ENCODE measurements around the gene C20orf204.
"Not testable (repeated sequence)": the region's sequence is repeated elsewhere in the genome, so short reads cannot be mapped to it uniquely, and the experiment has no call there.

C20orf204 gene

DNA sequence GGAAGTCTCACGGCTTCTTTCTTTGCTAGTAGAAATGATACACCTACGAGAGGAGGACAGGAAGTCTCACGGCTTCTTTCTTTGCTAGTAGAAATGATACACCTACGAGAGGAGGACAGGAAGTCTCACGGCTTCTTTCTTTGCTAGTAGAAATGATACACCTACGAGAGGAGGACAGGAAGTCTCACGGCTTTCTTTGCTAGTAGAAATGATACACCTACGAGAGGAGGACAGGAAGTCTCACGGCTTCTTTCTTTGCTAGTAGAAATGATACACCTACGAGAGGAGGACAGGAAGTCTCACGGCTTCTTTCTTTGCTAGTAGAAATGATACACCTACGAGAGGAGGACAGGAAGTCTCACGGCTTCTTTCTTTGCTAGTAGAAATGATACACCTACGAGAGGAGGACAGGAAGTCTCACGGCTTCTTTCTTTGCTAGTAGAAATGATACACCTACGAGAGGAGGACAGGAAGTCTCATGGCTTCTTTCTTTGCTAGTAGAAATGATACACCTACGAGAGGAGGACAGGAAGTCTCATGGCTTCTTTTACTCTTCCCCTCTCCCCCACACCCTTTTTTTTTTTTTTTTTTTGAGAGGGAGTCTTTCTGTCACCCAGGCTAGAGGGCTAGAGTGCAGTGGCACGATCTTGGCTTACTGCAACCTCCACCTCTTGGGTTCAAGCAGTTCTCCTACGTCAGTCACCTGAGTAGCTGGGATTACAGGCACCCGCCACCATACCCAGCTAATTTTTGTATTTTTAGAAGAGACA is 23.4 kb upstream of the C20orf204 start:
- peaks cover 67% of the 10 kb centered on the region for H3K36me3 ChIP-seq (ENCODE audit: control insufficient read depth, insufficient read depth, low read length)
- not testable (repeated sequence) for DNase-seq; H3K27ac ChIP-seq (ENCODE audit: insufficient read depth, low read length, poor library complexity, severe bottlenecking); H3K4me3 ChIP-seq (ENCODE audit: insufficient read depth, low read depth, low read length, poor library complexity, severe bottlenecking); H3K27me3 ChIP-seq (replicated peaks; ENCODE audit: control insufficient read depth, insufficient read depth, low read length, poor library complexity, severe bottlenecking)
- peaks cover 27% of the 10 kb centered on the region for H3K4me1 ChIP-seq (ENCODE audit: control insufficient read depth, insufficient read depth, low read length, poor library complexity, severe bottlenecking)
- H3K9me3 ChIP-seq (ENCODE audit: control insufficient read depth, low read length), result peaks cover 20% of the 10 kb centered on the region

DNA sequence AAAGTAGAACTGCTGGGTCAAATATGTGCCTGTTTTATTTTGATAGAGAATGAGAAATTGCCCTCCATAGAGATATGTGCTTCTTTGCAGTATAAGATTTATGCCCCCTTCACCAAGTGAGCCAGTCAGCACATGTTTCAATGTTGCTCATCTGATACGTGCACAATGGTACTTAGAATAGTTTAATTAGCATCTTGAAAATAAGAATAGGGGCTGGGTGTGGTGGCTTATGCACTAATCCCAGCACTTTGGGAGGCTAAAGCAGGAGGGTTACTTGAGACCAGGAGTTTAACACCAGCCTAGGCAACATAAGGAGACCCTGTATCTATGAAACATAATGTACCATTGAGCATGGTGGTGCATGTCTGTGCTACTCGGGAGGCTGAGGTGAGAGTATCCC is 20.3 kb upstream of the C20orf204 start:
- Histone ChIP-seq H3K27me3 (replicated peaks; ENCODE audit: control insufficient read depth, insufficient read depth, low read length, poor library complexity, severe bottlenecking) (no peaks in the 10 kb centered on the region), H3K4me1 (ENCODE audit: control insufficient read depth, insufficient read depth, low read length, poor library complexity, severe bottlenecking) (peaks cover 17% of the 10 kb centered on the region), H3K36me3 (ENCODE audit: control insufficient read depth, insufficient read depth, low read length) (peaks cover 65% of the 10 kb centered on the region), H3K4me3 (ENCODE audit: insufficient read depth, low read depth, low read length, poor library complexity, severe bottlenecking) (no peak overlapping the region), H3K9me3 (ENCODE audit: control insufficient read depth, low read length) (peaks cover 7% of the 10 kb centered on the region), H3K27ac (ENCODE audit: insufficient read depth, low read length, poor library complexity, severe bottlenecking) (no peak overlapping the region)
- DNase-seq, result no peak

DNA sequence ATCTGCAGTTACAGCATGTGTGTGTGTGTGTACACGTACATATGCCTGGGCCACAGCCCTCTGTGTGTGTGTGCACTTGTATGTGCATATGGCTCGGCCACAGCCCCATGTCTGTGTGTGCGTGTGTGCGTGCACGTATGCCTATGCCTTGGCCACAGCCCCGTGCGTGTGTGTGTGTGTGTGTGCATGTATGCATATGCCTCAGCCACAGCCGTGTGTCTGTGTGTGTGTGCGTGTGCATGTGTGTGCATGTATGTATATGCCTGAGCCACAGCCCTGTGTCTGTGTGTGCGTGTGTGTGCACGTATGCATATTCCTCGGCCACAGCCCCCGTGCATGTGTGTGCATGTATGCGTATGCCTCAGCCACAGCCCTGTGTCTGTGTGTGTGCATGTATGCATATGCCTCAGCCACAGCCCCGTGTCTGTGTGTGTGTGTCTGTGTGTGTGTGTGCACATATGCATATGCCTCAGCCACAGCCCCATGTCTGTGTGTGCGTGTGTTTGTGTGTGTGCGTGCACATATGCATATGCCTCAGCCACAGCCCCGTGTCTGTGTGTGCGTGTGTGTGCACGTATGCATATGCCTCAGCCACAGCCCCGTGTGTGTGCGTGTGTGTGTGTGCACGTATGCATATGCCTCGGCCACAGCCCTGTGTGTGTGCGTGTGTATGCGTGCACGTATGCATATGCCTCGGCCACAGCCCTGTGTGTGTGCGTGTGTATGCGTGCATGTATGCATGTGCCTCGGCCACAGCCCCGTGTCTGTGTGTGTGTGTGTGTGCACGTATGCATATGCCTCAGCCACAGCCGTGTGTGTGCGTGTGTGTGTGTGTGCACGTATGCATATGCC is 14.6 kb upstream of the C20orf204 start:
- Histone ChIP-seq H3K4me3 (ENCODE audit: insufficient read depth, low read depth, low read length, poor library complexity, severe bottlenecking) (no peak overlapping the region), H3K4me1 (ENCODE audit: control insufficient read depth, insufficient read depth, low read length, poor library complexity, severe bottlenecking) (no peaks in the 10 kb centered on the region), H3K27ac (ENCODE audit: insufficient read depth, low read length, poor library complexity, severe bottlenecking) (no peak overlapping the region), H3K27me3 (replicated peaks; ENCODE audit: control insufficient read depth, insufficient read depth, low read length, poor library complexity, severe bottlenecking) (no peaks in the 10 kb centered on the region), H3K9me3 (ENCODE audit: control insufficient read depth, low read length) (no peaks in the 10 kb centered on the region), H3K36me3 (ENCODE audit: control insufficient read depth, insufficient read depth, low read length) (peaks cover 89% of the 10 kb centered on the region)
- DNase-seq, result no peak

DNA sequence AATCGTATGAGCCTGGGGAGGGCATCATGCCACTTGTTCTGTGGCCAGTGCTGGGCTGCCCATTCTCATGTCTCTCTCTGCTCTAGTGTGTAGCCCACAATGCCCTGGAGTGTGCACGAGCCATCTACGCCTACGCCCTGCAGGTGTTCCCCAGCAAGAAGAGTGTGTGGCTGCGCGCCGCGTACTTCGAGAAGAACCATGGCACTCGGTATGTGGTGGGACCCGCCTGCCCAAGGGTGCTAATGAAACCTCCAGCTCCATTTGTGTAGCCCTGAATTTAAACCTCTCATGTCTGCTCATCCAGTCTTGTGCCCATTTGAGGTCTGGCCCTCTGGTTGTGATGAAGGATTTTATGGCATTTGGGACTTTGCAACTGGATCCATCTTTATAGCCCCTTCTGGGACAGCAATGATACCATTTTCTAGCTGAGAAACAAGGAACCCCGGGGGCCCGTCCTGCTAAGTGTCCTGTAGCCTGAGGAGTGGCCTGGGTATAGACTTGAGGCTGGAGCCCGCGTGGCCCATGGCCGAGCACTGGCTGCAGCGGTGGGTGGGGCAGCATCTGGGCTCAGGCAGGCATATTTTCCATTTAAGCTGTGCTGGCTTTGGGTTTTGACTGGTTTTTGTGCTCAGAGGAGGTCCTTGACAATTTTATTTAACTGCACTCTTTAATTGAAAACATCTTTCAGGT is 13.2 kb upstream of the C20orf204 start:
- no peaks in the 10 kb centered on the region for H3K27me3 ChIP-seq (replicated peaks; ENCODE audit: control insufficient read depth, insufficient read depth, low read length, poor library complexity, severe bottlenecking)
- no peak overlapping the region for H3K4me3 ChIP-seq (ENCODE audit: insufficient read depth, low read depth, low read length, poor library complexity, severe bottlenecking)
- H3K9me3 ChIP-seq (ENCODE audit: control insufficient read depth, low read length), result no peaks in the 10 kb centered on the region
- no peak for DNase-seq
- H3K4me1 ChIP-seq (ENCODE audit: control insufficient read depth, insufficient read depth, low read length, poor library complexity, severe bottlenecking), result no peaks in the 10 kb centered on the region
- H3K27ac ChIP-seq (ENCODE audit: insufficient read depth, low read length, poor library complexity, severe bottlenecking), result no peak overlapping the region
- H3K36me3 ChIP-seq (ENCODE audit: control insufficient read depth, insufficient read depth, low read length), result peaks cover 93% of the 10 kb centered on the region

DNA sequence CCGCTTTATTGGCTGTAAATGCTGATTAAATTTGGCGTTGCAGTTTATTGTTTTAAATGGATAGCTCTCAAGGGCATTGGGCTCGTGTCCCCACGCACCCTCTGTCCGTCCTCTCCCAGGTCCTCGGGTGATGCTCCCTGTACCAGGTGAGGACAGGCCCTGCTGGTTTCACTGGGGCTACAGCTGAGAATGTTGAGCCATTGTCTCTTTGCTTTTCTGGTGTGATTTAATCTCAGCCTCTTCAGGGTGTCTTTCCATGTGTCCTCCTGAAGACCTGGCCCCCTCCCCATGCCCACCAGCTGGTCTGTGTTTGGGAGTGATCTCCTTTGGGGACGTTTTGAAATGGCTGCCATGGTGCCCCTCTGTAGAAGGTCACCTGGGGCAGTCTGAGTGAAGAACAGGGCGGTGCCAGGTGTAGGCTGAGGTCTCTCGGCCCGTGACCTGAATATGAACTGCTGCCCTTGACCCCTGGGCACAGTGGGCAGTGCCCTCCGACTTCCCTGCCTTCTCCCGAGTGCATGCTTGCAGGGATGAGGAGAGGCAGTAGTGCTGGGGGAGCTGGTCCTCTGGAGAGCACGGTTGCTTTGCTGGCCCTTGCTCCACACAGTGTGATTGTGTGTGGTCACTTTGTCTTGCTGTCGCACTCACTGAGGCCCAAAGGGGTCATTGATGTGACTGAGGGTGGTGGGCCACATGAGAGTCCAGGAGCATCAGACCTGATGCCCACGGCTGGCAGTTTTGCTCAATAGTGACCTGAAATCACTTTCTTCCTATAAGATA is 12.4 kb upstream of the C20orf204 start:
- Histone ChIP-seq H3K9me3 (ENCODE audit: control insufficient read depth, low read length) (no peaks in the 10 kb centered on the region), H3K27ac (ENCODE audit: insufficient read depth, low read length, poor library complexity, severe bottlenecking) (no peak overlapping the region), H3K27me3 (replicated peaks; ENCODE audit: control insufficient read depth, insufficient read depth, low read length, poor library complexity, severe bottlenecking) (no peaks in the 10 kb centered on the region), H3K4me3 (ENCODE audit: insufficient read depth, low read depth, low read length, poor library complexity, severe bottlenecking) (no peak overlapping the region), H3K36me3 (ENCODE audit: control insufficient read depth, insufficient read depth, low read length) (peaks cover 93% of the 10 kb centered on the region), H3K4me1 (ENCODE audit: control insufficient read depth, insufficient read depth, low read length, poor library complexity, severe bottlenecking) (no peaks in the 10 kb centered on the region)
- DNase-seq, result no peak

DNA sequence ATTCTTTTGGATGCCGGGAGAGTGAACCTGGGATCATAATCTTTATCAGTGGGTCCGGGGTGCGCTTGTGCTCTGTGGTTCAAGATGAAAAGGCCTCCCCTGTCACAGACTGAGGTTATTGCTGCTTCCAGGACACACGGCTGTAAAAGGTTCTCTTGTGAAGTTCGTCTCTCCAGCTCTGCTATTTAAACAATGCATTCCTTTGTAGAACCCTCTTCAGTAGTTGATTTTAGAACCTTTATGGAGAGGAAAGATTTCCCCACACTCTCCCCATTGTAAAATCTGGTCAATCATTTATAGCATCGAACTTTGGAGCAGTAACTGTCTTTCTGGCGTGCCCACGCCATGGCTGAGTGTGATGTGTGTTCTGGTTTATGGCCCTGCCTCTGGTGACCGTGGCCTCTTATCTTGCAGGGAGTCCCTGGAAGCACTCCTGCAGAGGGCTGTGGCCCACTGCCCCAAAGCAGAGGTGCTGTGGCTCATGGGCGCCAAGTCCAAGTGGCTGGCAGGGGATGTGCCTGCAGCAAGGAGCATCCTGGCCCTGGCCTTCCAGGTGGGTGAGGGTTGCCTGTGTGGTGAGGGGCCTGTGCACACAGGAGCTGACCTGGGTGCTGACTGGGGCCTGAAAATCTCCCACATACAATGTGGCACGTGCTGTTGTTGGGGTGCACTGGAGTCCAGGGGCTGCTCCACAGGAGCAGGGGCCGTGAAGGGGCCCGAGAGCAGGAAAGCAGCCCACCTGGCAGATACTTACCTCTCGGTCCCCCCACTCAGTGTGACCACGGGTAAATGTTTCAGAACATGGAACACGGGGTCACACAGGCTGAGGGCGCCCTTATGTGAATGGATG is 11.6 kb upstream of the C20orf204 start:
- Histone ChIP-seq H3K27ac (ENCODE audit: insufficient read depth, low read length, poor library complexity, severe bottlenecking) (no peak overlapping the region), H3K36me3 (ENCODE audit: control insufficient read depth, insufficient read depth, low read length) (peaks cover 93% of the 10 kb centered on the region), H3K9me3 (ENCODE audit: control insufficient read depth, low read length) (no peaks in the 10 kb centered on the region), H3K27me3 (replicated peaks; ENCODE audit: control insufficient read depth, insufficient read depth, low read length, poor library complexity, severe bottlenecking) (no peaks in the 10 kb centered on the region), H3K4me1 (ENCODE audit: control insufficient read depth, insufficient read depth, low read length, poor library complexity, severe bottlenecking) (no peaks in the 10 kb centered on the region), H3K4me3 (ENCODE audit: insufficient read depth, low read depth, low read length, poor library complexity, severe bottlenecking) (no peak overlapping the region)
- DNase-seq, result no peak

DNA sequence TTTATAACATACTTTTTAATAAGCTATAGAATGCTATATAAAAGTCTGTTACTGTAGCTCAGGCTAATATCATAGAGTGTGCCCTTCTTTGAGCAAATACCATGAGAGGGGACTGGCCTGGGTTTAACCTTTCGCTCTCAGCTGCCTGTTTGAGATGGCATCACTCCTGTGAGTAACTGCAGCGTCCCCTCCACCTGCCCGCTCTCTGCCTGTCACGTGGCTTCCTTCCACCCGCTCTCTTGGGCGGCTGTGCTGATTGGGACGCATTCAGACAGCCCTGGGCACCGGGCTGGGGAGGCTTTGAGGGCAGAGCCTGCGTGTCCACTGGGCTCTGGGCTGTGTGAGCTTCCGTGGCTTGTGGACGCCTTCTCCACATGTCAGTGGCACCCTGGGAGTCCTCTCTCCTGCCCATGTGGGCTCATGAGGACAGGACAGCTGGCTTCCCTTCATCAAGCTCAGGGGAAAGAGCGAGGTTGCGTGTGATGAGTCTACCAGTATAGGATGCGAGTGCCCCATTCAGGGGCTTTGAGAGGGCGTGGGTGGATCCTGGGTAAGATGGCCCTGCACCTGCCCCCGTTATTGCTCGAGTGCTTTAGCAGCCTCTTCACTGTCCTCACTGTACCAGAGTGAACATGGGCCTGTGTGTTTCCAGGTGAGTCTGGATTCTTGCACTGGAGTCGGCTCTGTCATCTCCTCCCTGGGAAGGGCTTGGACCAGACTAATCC is 10.7 kb upstream of the C20orf204 start:
- H3K4me1 ChIP-seq (ENCODE audit: control insufficient read depth, insufficient read depth, low read length, poor library complexity, severe bottlenecking), result no peaks in the 10 kb centered on the region
- no peak overlapping the region for H3K4me3 ChIP-seq (ENCODE audit: insufficient read depth, low read depth, low read length, poor library complexity, severe bottlenecking)
- no peaks in the 10 kb centered on the region for H3K9me3 ChIP-seq (ENCODE audit: control insufficient read depth, low read length)
- no peak overlapping the region for H3K27ac ChIP-seq (ENCODE audit: insufficient read depth, low read length, poor library complexity, severe bottlenecking)
- peaks cover 94% of the 10 kb centered on the region for H3K36me3 ChIP-seq (ENCODE audit: control insufficient read depth, insufficient read depth, low read length)
- DNase-seq, result no peak
- H3K27me3 ChIP-seq (replicated peaks; ENCODE audit: control insufficient read depth, insufficient read depth, low read length, poor library complexity, severe bottlenecking), result no peaks in the 10 kb centered on the region

DNA sequence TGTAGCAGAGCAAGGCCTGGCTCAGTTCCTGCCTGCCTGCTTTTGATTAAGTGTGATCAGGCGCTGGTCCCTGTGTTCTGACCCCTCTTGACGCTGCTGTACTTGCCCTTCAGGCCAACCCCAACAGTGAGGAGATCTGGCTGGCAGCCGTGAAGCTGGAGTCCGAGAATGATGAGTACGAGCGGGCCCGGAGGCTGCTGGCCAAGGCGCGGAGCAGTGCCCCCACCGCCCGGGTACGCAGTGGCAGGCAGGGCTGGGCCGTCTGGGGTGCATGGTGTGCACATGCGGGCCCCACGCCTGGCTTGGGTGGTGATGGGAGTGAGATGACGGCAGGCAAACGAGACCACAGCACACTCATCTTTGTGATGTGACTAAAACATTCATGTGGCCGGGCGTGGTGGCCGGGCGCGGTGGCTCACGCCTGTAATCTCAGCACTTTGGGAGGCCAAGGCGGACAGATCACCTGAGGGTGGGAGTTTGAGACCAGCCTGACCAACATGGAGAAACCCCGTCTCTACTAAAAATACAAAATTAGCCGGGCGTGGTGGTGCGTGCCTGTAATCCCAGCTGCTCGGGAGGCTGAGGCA is 10.1 kb upstream of the C20orf204 start:
- no peak overlapping the region for H3K4me3 ChIP-seq (ENCODE audit: insufficient read depth, low read depth, low read length, poor library complexity, severe bottlenecking)
- no peaks in the 10 kb centered on the region for H3K27me3 ChIP-seq (replicated peaks; ENCODE audit: control insufficient read depth, insufficient read depth, low read length, poor library complexity, severe bottlenecking)
- H3K4me1 ChIP-seq (ENCODE audit: control insufficient read depth, insufficient read depth, low read length, poor library complexity, severe bottlenecking), result no peaks in the 10 kb centered on the region
- H3K36me3 ChIP-seq (ENCODE audit: control insufficient read depth, insufficient read depth, low read length), result peaks cover 99% of the 10 kb centered on the region
- DNase-seq, result no peak
- H3K9me3 ChIP-seq (ENCODE audit: control insufficient read depth, low read length), result no peaks in the 10 kb centered on the region
- no peak overlapping the region for H3K27ac ChIP-seq (ENCODE audit: insufficient read depth, low read length, poor library complexity, severe bottlenecking)

Data from effector memory CD4-positive, alpha-beta T cell (primary cell).